PC-9 (cell line): ENCODE results near the gene CHRDL2. TPM values are rescaled to one million over a fixed set of nuclear protein-coding genes. Genes with fewer than 3 reads are reported as not detected.

ENCODE experiments used
- BruUV-seq: library from RNA; stranded (reverse); fragments of 400-500 nt; replicated peaks from 2 replicates; lab custom pipeline; 2021; lab: Mats Ljungman, UMichigan
- CTCF ChIA-PET: fragments of 300-600 bp; sonication (Branson Sonifier 250); formaldehyde crosslinking; loops from one replicate; lab custom pipeline; 2022; ENCODE audit warnings: antibody characterized with exemption; lab: Charles Lee
- POLR2A ChIA-PET: fragments of 300-600 bp; sonication (Branson Sonifier 250); formaldehyde crosslinking; loops from one replicate; lab custom pipeline; 2022; ENCODE audit warnings: antibody characterized with exemption; ENCODE audit not compliant: unreplicated experiment; lab: Charles Lee
- DNase-seq, 2 experiments: peaks; one replicate each; pipeline versions ENCODE4 v3.0.0 to v3.0.0-alpha.2; 2015 to 2022; ENCODE audit warnings: mixed read lengths in 1 of 2
- H2AFZ ChIP-seq: fragments of 200-600 bp; sonication (generic); 2 replicates; pipeline ENCODE4 v1.8.1; 2017; ENCODE audit warnings: antibody characterized with exemption
- H3F3A ChIP-seq: fragments of 200-600 bp; sonication (generic); 2 replicates; pipeline ENCODE4 v1.8.1; 2017; ENCODE audit warnings: antibody characterized with exemption, mild to moderate bottlenecking, low read depth; ENCODE audit not compliant: insufficient read depth
- H3K27ac ChIP-seq: fragments of 200-600 bp; sonication (generic); 2 replicates; pipeline ENCODE4 v1.6.1; 2016; ENCODE audit warnings: mixed run types
- H3K27me3 ChIP-seq: fragments of 200-600 bp; sonication (generic); 2 replicates; pipeline ENCODE4 v1.6.1; 2016; ENCODE audit warnings: low read depth, mixed run types; ENCODE audit not compliant: insufficient read depth
- H3K36me3 ChIP-seq: fragments of 200-600 bp; sonication (generic); 2 replicates; pipeline ENCODE4 v1.6.1; 2016; ENCODE audit warnings: low read depth, mixed run types
- H3K4me1 ChIP-seq: fragments of 200-600 bp; sonication (generic); replicated peaks from 2 replicates; pipeline ENCODE4 v1.6.1; 2016; ENCODE audit warnings: mixed run types; ENCODE audit not compliant: insufficient read depth
- H3K4me2 ChIP-seq: fragments of 200-600 bp; sonication (generic); 2 replicates; pipeline ENCODE4 v1.6.1; 2017; ENCODE audit warnings: mixed run types
- H3K4me3 ChIP-seq: fragments of 200-600 bp; sonication (generic); 2 replicates; pipeline ENCODE4 v1.6.1; 2016; ENCODE audit warnings: mixed run types
- H3K79me2 ChIP-seq: fragments of 200-600 bp; sonication (generic); 2 replicates; pipeline ENCODE4 v1.6.1; 2017; ENCODE audit warnings: low read depth, mixed run types
- H3K9me2 ChIP-seq: fragments of 200-600 bp; sonication (generic); 2 replicates; pipeline ENCODE4 v1.8.1; 2017; ENCODE audit warnings: mild to moderate bottlenecking; ENCODE audit not compliant: insufficient read depth
- H3K9me3 ChIP-seq: fragments of 200-600 bp; sonication (generic); 2 replicates; pipeline ENCODE4 v1.8.1; 2016; ENCODE audit warnings: low read depth; ENCODE audit not compliant: insufficient read depth
- H4K20me1 ChIP-seq: fragments of 200-600 bp; sonication (generic); 2 replicates; pipeline ENCODE4 v1.8.1; 2017; ENCODE audit not compliant: insufficient read depth
- EZH2 ChIP-seq: fragments of 200-600 bp; sonication (generic); IDR thresholded peaks from 2 replicates; pipeline ENCODE4 v1.8.0; 2017; ENCODE audit warnings: antibody characterized with exemption, low read depth
- intact Hi-C: fragments of 100-400 bp; cut with micrococcal nuclease; formaldehyde crosslinking; loops from one replicate; pipeline ENCODE4 v1.10.0; 2022; ENCODE audit not compliant: unreplicated experiment
- total RNA-seq: library from RNA; stranded (reverse); gene quantifications from 2 replicates; pipeline ENCODE4 v1.2.3, GENCODE V29; 2021
- TF ChIP-seq, protein P1 (sequence below): fragments of 200-600 bp; sonication (generic); conservative IDR thresholded peaks from 2 replicates; pipeline ENCODE4 v1.6.1; 2017; ENCODE audit warnings: mixed run types, antibody characterized with exemption, mild to moderate bottlenecking, moderate library complexity

The CHRDL2 gene
- total RNA-seq, 1 experiment from 2014 or later = not detected

- no peaks in the 10 kb centered on the region for H3K9me3 ChIP-seq
- TF ChIP-seq, protein P1, sequence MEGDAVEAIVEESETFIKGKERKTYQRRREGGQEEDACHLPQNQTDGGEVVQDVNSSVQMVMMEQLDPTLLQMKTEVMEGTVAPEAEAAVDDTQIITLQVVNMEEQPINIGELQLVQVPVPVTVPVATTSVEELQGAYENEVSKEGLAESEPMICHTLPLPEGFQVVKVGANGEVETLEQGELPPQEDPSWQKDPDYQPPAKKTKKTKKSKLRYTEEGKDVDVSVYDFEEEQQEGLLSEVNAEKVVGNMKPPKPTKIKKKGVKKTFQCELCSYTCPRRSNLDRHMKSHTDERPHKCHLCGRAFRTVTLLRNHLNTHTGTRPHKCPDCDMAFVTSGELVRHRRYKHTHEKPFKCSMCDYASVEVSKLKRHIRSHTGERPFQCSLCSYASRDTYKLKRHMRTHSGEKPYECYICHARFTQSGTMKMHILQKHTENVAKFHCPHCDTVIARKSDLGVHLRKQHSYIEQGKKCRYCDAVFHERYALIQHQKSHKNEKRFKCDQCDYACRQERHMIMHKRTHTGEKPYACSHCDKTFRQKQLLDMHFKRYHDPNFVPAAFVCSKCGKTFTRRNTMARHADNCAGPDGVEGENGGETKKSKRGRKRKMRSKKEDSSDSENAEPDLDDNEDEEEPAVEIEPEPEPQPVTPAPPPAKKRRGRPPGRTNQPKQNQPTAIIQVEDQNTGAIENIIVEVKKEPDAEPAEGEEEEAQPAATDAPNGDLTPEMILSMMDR = no peak
- TF ChIP-seq EZH2 = no peak
- H3K27me3 ChIP-seq = no peaks in the 10 kb centered on the region
- ChIA-PET POLR2A (no interaction called here), CTCF (interaction anchor here (1.0 kb wide), 2 partner anchors 10 to 20 kb away, joined by 3 to 4 read pairs; no protein-coding TSS in a partner anchor)
- BruUV-seq = no TSS peak
- H3K36me3 ChIP-seq = no peaks in the 10 kb centered on the region
- H3K4me3 ChIP-seq = no peak overlapping the region
- no peak for DNase-seq
- H3K4me1 ChIP-seq = 0 out of 2 replicates have a peak, but pooled peaks cover 4% of the 10 kb centered on the region
- peaks cover 6% of the 10 kb centered on the region; the same call in 1 of the 2 replicates for H3F3A ChIP-seq
- no peaks in the 10 kb centered on the region for H3K79me2 ChIP-seq
- no peaks in the 10 kb centered on the region for H3K9me2 ChIP-seq
- no peak overlapping the region for H3K27ac ChIP-seq
- H4K20me1 ChIP-seq = no peaks in the 10 kb centered on the region
- H2AFZ ChIP-seq = no peak overlapping the region
- intact Hi-C loops = no loop called here
- H3K4me2 ChIP-seq = no peak overlapping the region
Observed at GRCh38 chr11:74682731-74683278, 48.4 kb downstream of the CHRDL2 start.

DNA sequence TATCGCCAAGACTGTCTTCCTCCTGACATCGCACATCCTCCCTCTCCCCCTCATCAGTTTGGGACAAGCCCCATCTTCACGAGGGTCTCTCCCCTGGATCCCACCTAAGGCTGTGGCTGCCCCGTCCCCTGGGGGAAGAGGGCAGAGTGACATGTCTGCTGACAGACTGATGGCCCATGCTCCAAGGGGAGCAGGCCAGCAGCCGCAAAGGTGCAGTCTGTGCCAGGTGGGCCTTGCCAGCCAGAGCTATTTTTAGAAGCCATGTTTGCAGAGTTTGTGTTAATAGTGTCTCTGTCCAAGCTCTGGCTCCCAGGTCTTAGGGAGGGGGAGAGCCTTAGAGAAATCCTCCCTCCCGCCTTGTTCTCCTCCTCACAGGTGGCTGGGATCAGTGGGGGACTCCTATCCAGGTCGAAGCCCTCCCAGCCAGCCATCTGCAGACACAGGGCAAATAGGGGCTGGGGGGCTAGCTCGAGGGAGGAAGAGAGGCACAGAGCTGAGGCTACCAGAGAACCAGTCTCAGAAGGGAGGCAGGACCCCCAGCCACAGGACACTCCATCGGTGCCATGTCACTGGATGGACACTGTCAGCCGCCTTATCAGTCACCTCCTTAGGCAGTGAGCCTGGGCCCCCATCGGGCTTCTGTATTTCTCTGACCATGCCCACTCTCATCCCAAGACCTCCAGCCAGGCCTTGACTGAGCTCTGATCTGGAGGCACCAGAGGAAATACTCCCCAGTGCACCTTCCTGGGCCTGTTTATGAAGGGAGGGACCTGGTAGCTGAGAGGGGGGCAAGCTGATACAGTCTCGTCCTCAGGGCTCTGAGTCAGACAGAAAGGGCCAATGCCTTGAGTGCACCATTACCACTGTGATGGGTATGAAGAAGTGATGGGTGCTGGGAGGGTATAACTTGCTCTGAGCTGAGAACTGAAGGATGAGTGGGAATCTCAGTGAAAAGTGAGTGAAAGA is 49.3 kb downstream of the CHRDL2 start:
- no peak overlapping the region for H3K4me2 ChIP-seq
- no peak overlapping the region for H3K27ac ChIP-seq
- H3K9me3 ChIP-seq = no peaks in the 10 kb centered on the region
- no peak for TF ChIP-seq EZH2
- TF ChIP-seq, protein P1 = no peak
- CTCF ChIA-PET = interaction anchor here (1.0 kb wide), 2 partner anchors 11 to 20 kb away, joined by 3 to 4 read pairs; no protein-coding TSS in a partner anchor
- H3F3A ChIP-seq = peaks cover 6% of the 10 kb centered on the region; the same call in 1 of the 2 replicates
- H3K4me3 ChIP-seq = no peak overlapping the region
- BruUV-seq = no TSS peak
- H2AFZ ChIP-seq = no peak overlapping the region
- no peaks in the 10 kb centered on the region for H3K27me3 ChIP-seq
- H3K36me3 ChIP-seq = no peaks in the 10 kb centered on the region
- DNase-seq = no peak
- no peaks in the 10 kb centered on the region for H4K20me1 ChIP-seq
- H3K79me2 ChIP-seq = no peaks in the 10 kb centered on the region
- H3K9me2 ChIP-seq = no peaks in the 10 kb centered on the region
- POLR2A ChIA-PET = interaction anchor here (0.6 kb wide), 1 partner anchor 710 kb away, joined by 4 read pairs; no protein-coding TSS in a partner anchor
- intact Hi-C loops = no loop called here
- no peaks in the 10 kb centered on the region for H3K4me1 ChIP-seq

DNA sequence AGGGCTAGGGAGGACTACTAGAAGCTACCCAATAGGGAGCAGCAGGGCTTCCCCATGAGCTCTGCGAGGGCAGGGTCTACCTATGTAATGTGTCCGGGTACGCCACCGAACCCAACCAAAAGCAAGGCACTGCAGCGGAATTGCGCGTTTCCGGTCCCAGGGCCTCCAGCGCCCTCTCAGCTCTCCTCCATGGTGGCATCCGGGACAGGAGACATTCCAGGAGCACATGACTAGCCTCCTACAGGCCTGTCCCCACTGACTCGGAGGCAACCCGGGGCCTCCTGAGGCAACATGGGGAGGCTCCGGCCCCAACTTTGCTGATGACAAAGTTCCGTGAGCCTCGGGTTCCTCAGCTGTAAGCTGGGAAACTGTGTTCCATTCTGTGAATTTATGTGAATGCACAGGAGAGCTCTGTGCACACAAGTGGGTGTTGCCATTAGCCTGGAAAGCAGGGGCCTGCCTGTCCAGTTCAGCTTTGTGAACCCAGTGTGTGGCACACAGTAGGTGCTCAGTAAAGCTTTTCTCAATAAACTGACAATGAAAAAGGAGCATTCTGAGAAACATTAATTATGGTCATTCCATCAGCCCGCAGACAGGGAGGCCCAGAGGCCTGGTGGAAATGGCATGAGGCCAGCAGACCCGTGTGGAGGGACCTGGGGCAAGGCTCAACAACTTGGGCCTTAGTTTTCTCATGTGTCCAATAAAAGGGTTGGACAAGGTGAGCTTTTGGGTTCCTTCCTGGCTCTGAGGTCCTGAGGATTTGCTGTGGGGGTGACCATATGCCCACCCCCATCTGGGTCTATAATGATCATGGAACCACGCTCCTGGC is 50.3 kb downstream of the CHRDL2 start:
- ChIA-PET CTCF (no interaction called here), POLR2A (no interaction called here)
- TF ChIP-seq, protein P1 = no peak
- no peak for TF ChIP-seq EZH2
- DNase-seq = no peak
- Histone ChIP-seq H4K20me1 (no peaks in the 10 kb centered on the region), H3K79me2 (no peaks in the 10 kb centered on the region), H3K27ac (no peak overlapping the region), H2AFZ (no peak overlapping the region), H3K4me2 (no peak overlapping the region), H3K27me3 (no peaks in the 10 kb centered on the region), H3K4me3 (no peak overlapping the region), H3K36me3 (no peaks in the 10 kb centered on the region), H3K9me3 (no peaks in the 10 kb centered on the region), H3F3A (no peaks in the 10 kb centered on the region), H3K4me1 (no peaks in the 10 kb centered on the region), H3K9me2 (no peaks in the 10 kb centered on the region)
- intact Hi-C loops = no loop called here
- no TSS peak for BruUV-seq
